IPS-18c (cell line): ENCODE data around the gene VMA21.

Experiments used
- H3K4me3 ChIP-seq: 2 replicates; pipeline ENCODE4 v1.7.0; 2013; ENCODE audit warnings: low read depth, mild to moderate bottlenecking, low read length, moderate library complexity; ENCODE audit not compliant: insufficient read depth
- H3K9me3 ChIP-seq: one replicate; pipeline ENCODE4 v1.6.1; 2013; ENCODE audit warnings: mild to moderate bottlenecking, low read length, moderate library complexity; ENCODE audit not compliant: control insufficient read depth, insufficient read depth

VMA21 gene

DNA sequence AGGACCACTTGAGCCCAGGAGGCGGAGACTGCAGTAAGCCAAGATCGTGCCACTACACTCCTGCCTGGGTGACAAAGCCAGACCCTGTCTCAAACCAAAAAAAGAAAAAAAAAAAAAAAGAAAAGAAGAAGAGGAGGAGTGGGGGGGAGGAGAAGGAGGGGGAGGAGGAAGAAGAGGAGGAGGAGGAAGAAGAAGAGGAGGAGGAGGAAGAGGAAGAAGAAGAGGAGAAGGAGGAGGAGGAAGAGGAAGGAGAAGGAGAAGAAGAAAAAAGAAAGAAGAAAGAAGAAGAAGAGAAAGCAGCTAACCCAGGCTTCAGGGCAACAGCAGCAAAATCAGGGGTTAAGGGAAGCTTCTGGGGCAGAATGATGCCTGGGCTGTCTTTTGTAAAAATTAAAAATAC is 27.5 kb downstream of the VMA21 start:
- H3K9me3 ChIP-seq = no peaks in the 10 kb centered on the region
- no peak overlapping the region for H3K4me3 ChIP-seq

DNA sequence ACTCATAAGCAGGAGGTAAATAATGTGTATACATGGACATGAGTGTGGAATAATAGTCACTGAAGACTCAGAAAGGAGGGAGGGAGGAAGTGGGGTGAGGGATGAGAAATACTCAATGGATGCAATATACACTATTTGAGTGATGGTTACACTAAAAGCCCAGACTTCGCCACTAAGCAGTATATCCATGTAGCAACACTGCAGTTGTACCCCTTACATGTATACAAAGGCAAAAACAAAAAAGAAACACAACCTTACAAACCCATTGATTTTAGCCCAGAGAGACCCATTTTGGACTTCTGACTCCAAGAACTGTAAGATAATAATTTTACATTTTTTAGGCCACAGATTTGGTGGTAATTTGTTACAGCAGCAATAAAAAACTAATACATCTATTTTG is 51.5 kb downstream of the VMA21 start:
- no peak overlapping the region for H3K4me3 ChIP-seq
- H3K9me3 ChIP-seq = no peaks in the 10 kb centered on the region

DNA sequence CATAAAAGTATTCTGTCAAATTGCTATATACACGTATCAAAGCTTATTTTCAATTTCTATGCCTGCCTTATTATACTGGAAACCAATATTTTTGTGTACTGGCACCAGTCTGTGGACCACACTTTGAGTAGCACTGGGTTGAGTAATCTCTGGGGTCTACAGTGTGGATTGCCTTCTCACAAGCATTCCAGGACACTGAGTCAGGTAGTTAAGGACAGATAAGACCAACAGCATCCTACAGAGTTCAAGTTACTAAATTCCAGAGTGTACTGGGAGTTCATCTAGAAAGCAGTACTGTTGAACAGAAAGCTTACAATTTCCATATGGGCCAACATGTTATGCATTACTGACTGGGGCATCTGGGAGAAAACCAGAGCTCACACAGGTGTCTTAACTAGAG is 61.8 kb downstream of the VMA21 start:
- Histone ChIP-seq H3K9me3 (peaks cover 6% of the 10 kb centered on the region), H3K4me3 (no peak overlapping the region)
